Stimulated activated CD8-positive, alpha-beta memory T cell treated with anti-CD3 and anti-CD28 coated beads, Interleukin-4, amount 100 ng/mL, for 4 hours (primary cell): ENCODE data around the gene CLSTN1.
"Not testable (repeated sequence)": the region's sequence is repeated elsewhere in the genome, so short reads cannot be mapped to it uniquely, and the experiment has no call there.

Experiments used
- DNase-seq, 2 donors: peaks; one replicate each; pipeline ENCODE4 v3.0.0-alpha.2; 2020; ENCODE audit warnings: low read depth in 2 of 2, low spot score in 1 of 2

The CLSTN1 gene

GRCh38 chr1:9717193-9718005 lies 106.4 kb downstream of the CLSTN1 start:
- peak; percentile 55 to 77 for DNase-seq

GRCh38 chr1:9716404-9717192 lies 107.2 kb downstream of the CLSTN1 start:
- no peak for DNase-seq

- DNase-seq = no peak
These were observed 108.1 kb downstream of the CLSTN1 start for GRCh38 chr1:9715536-9716226.

GRCh38 chr1:9714257-9714718 lies 109.5 kb downstream of the CLSTN1 start:
- no peak for DNase-seq

- DNase-seq = not testable (repeated sequence)
These were observed 111.0 kb downstream of the CLSTN1 start for GRCh38 chr1:9712767-9713166.

- no peak for DNase-seq
These were observed 112.2 kb downstream of the CLSTN1 start for GRCh38 chr1:9711466-9712020.

- no peak for DNase-seq
These were observed 113.7 kb downstream of the CLSTN1 start for GRCh38 chr1:9710037-9710436.

- no peak for DNase-seq
These were observed 117.6 kb downstream of the CLSTN1 start for GRCh38 chr1:9706178-9706577.

- no peak for DNase-seq
These were observed 118.2 kb downstream of the CLSTN1 start for GRCh38 chr1:9705337-9706093.

- no peak for DNase-seq
These were observed 120.1 kb downstream of the CLSTN1 start for GRCh38 chr1:9703681-9704080.

- no peak for DNase-seq
These were observed 120.6 kb downstream of the CLSTN1 start for GRCh38 chr1:9703165-9703509.

- DNase-seq = no peak
These were observed 122.1 kb downstream of the CLSTN1 start for GRCh38 chr1:9701665-9702064.

GRCh38 chr1:9700340-9700739 lies 123.4 kb downstream of the CLSTN1 start:
- no peak for DNase-seq

- no peak for DNase-seq
These were observed 124.4 kb downstream of the CLSTN1 start for GRCh38 chr1:9699361-9699760.

GRCh38 chr1:9696793-9697192 lies 127.0 kb downstream of the CLSTN1 start:
- DNase-seq = no peak

- DNase-seq = no peak
These were observed 132.1 kb downstream of the CLSTN1 start for GRCh38 chr1:9691691-9692090.

GRCh38 chr1:9691108-9691445 lies 132.7 kb downstream of the CLSTN1 start:
- DNase-seq = no peak

GRCh38 chr1:9690440-9691107 lies 133.2 kb downstream of the CLSTN1 start:
- DNase-seq = no peak

GRCh38 chr1:9689971-9690381 lies 133.8 kb downstream of the CLSTN1 start:
- no peak for DNase-seq

GRCh38 chr1:9689011-9689706 lies 134.6 kb downstream of the CLSTN1 start:
- peak; percentile 60 to 63 for DNase-seq
